ENCODE results near the gene IMPACT. TPM values are rescaled to one million over a fixed set of nuclear protein-coding genes. Genes with fewer than 3 reads are reported as not detected.

Gene IMPACT
- polyA plus RNA-seq, 4 donors: 54.3 to 85.8 (median 62.0) TPM

Other genes starting within 250 kb of the IMPACT start
- gene OSBPL1A, start 28.8 kb upstream of the IMPACT start, polyA plus RNA-seq (ENCODE audit: insufficient read length in 4 of 4): 10 to 100 TPM; 44.6 to 53.7 (median 50.6) TPM
- gene HRH4, start 34.0 kb downstream of the IMPACT start, polyA plus RNA-seq (ENCODE audit: insufficient read length in 4 of 4): under 1 TPM; 0.06 to 0.17 (median 0.08) TPM

Data from left renal pelvis (tissue), 4 donors.